Neural cell (in vitro differentiated cells): Measurements from ENCODE around the gene TIMELESS. TPM values are rescaled to one million over a fixed set of nuclear protein-coding genes. Genes with fewer than 3 reads are reported as not detected.
"Not testable (repeated sequence)": the region's sequence is repeated elsewhere in the genome, so short reads cannot be mapped to it uniquely, and the experiment has no call there.

Experiments
- H2AFZ ChIP-seq: fragments of 200-600, 300-800 bp; sonication (generic), shearing (Covaris generic); 2 replicates; pipeline ENCODE4 v1.6.0; 2014; ENCODE audit warnings: low read depth, mild to moderate bottlenecking, antibody characterized with exemption, low read length, moderate library complexity
- H3F3A ChIP-seq: fragments of 200-600 bp; shearing (Covaris generic); 2 replicates; pipeline ENCODE4 v1.6.1; 2016; ENCODE audit warnings: mild to moderate bottlenecking, moderate library complexity, mixed read lengths, antibody characterized with exemption, low read length; ENCODE audit not compliant: insufficient read depth, poor library complexity, severe bottlenecking
- H3K27ac ChIP-seq: fragments of 200-600, 300-800 bp; sonication (generic), shearing (Covaris generic); 2 replicates; pipeline ENCODE4 v1.5.1; 2014; ENCODE audit warnings: mild to moderate bottlenecking, low read length, moderate library complexity
- H3K27me3 ChIP-seq: fragments of 300-800, 200-600 bp; sonication (generic), shearing (Covaris generic); 2 replicates; pipeline ENCODE4 v1.6.0; 2014; ENCODE audit warnings: mild to moderate bottlenecking, low read depth, low read length, moderate library complexity; ENCODE audit not compliant: insufficient read depth
- H3K36me3 ChIP-seq: fragments of 300-800, 200-600 bp; sonication (generic), shearing (Covaris generic); 2 replicates; pipeline ENCODE4 v1.5.1; 2014; ENCODE audit warnings: mild to moderate bottlenecking, antibody characterized with exemption, low read length, moderate library complexity; ENCODE audit not compliant: insufficient read depth
- H3K4me2 ChIP-seq: fragments of 300-800, 200-600 bp; sonication (generic), shearing (Covaris generic); 2 replicates; pipeline ENCODE4 v1.6.0; 2014; ENCODE audit warnings: mild to moderate bottlenecking, low read length
- H3K4me3 ChIP-seq: fragments of 300-800, 200-600 bp; sonication (generic), shearing (Covaris generic); 2 replicates; pipeline ENCODE4 v1.5.1; 2014; ENCODE audit warnings: mild to moderate bottlenecking, low read length, moderate library complexity
- H3K79me2 ChIP-seq: fragments of 200-600 bp; shearing (Covaris generic); replicated peaks from 2 replicates; pipeline ENCODE4 v1.6.0; 2014; ENCODE audit warnings: mild to moderate bottlenecking, low read length, moderate library complexity; ENCODE audit not compliant: insufficient read depth
- H3K9ac ChIP-seq: fragments of 300-800, 200-600 bp; sonication (generic), shearing (Covaris generic); 2 replicates; pipeline ENCODE4 v1.6.1; 2016; ENCODE audit warnings: mild to moderate bottlenecking, low read length, mixed read lengths
- H3K9me2 ChIP-seq: fragments of 200-600 bp; shearing (Covaris generic); 2 replicates; pipeline ENCODE4 v1.6.1; 2016; ENCODE audit warnings: mild to moderate bottlenecking, low read length, mixed read lengths; ENCODE audit not compliant: insufficient read depth
- H3K9me3 ChIP-seq: fragments of 200-600, 300-800 bp; sonication (generic), shearing (Covaris generic); 2 replicates; pipeline ENCODE4 v1.6.1; 2016; ENCODE audit warnings: mild to moderate bottlenecking, mixed run types, low read length, moderate library complexity, mixed read lengths
- H4K20me1 ChIP-seq: fragments of 200-600 bp; shearing (Covaris generic); 2 replicates; pipeline ENCODE4 v1.6.1; 2016; ENCODE audit warnings: mild to moderate bottlenecking, mixed run types; ENCODE audit not compliant: insufficient read depth
- CTCF ChIP-seq: fragments of 450-650 bp; IDR thresholded peaks from 2 replicates; pipeline ENCODE4 v1.5.1; 2014; ENCODE audit warnings: antibody characterized with exemption, mild to moderate bottlenecking, moderate library complexity; ENCODE audit not compliant: poor library complexity, severe bottlenecking
- EZH2 ChIP-seq: fragments of 200-600, 300-800 bp; shearing (Covaris generic), sonication (generic); IDR thresholded peaks from 2 replicates; pipeline ENCODE4 v1.6.1; 2014; ENCODE audit warnings: antibody characterized with exemption, low read length, borderline replicate concordance, mild to moderate bottlenecking; ENCODE audit not compliant: insufficient read depth, poor library complexity, severe bottlenecking
- MXI1 ChIP-seq: fragments of 450-650 bp; conservative IDR thresholded peaks from 2 replicates; pipeline ENCODE4 v1.6.1; 2014; ENCODE audit warnings: antibody characterized with exemption, mild to moderate bottlenecking; ENCODE audit not compliant: poor library complexity, severe bottlenecking
- POLR2AphosphoS5 ChIP-seq: IDR thresholded peaks from 2 replicates; pipeline ENCODE4 v1.6.1; 2012
- RAD21 ChIP-seq: fragments of 450-650 bp; conservative IDR thresholded peaks from 2 replicates; pipeline ENCODE4 v1.6.1; 2014; ENCODE audit warnings: antibody characterized with exemption, mild to moderate bottlenecking, moderate library complexity
- REST ChIP-seq: IDR thresholded peaks from 2 replicates; pipeline ENCODE4 v1.6.1; 2012; ENCODE audit warnings: borderline replicate concordance
- SMC3 ChIP-seq: fragments of 450-650 bp; conservative IDR thresholded peaks from 2 replicates; pipeline ENCODE4 v1.6.1; 2014; ENCODE audit warnings: antibody characterized with exemption, mild to moderate bottlenecking, moderate library complexity; ENCODE audit not compliant: poor library complexity
- TAF1 ChIP-seq: IDR thresholded peaks from 2 replicates; pipeline ENCODE4 v1.6.1; 2012; ENCODE audit warnings: low read depth
- polyA plus RNA-seq: library from polyadenylated mRNA; depleted of rRNA; stranded (reverse); fragments of >200 nt; gene quantifications from 2 replicates; pipeline ENCODE4 v1.2.3, GENCODE V29; 2014

The TIMELESS gene
- polyA plus RNA-seq, 1 donor from 2014 or later, result 2.5 TPM

GRCh38 chr12:56410768-56411167 is 38.5 kb downstream of the TIMELESS start:
- Histone ChIP-seq H3K4me3 (no peak overlapping the region), H4K20me1 (no peaks in the 10 kb centered on the region), H3K9me3 (no peaks in the 10 kb centered on the region), H3K27me3 (no peaks in the 10 kb centered on the region), H3K36me3 (no peaks in the 10 kb centered on the region), H3K9me2 (no peaks in the 10 kb centered on the region), H3F3A (no peaks in the 10 kb centered on the region), H2AFZ (no peak overlapping the region), H3K79me2 (no peaks in the 10 kb centered on the region), H3K27ac (no peak overlapping the region), H3K4me2 (no peak overlapping the region), H3K9ac (no peak overlapping the region)
- TF ChIP-seq CTCF, result no peak
- no peak for TF ChIP-seq POLR2AphosphoS5

- Histone ChIP-seq H3K9me2 (no peaks in the 10 kb centered on the region), H3K9me3 (no peaks in the 10 kb centered on the region), H3F3A (no peaks in the 10 kb centered on the region), H3K4me2 (no peak overlapping the region), H3K27me3 (no peaks in the 10 kb centered on the region), H4K20me1 (no peaks in the 10 kb centered on the region), H3K4me3 (no peak overlapping the region), H3K79me2 (no peaks in the 10 kb centered on the region), H3K9ac (no peak overlapping the region), H3K36me3 (no peaks in the 10 kb centered on the region), H2AFZ (no peak overlapping the region), H3K27ac (no peak overlapping the region)
- TF ChIP-seq CTCF (no peak), RAD21 (no peak), MXI1 (no peak), EZH2 (no peak), POLR2AphosphoS5 (no peak), SMC3 (no peak), REST (no peak), TAF1 (no peak)
Observed at GRCh38 chr12:56408799-56409417, 40.3 kb downstream of the TIMELESS start.

GRCh38 chr12:56404227-56404626 is 45.0 kb downstream of the TIMELESS start:
- not testable (repeated sequence) for H3K36me3 ChIP-seq, H3K4me3 ChIP-seq, H4K20me1 ChIP-seq, H3K9me2 ChIP-seq, H3K4me2 ChIP-seq, H3K9me3 ChIP-seq, H3K27me3 ChIP-seq, H3K9ac ChIP-seq, H3F3A ChIP-seq, H2AFZ ChIP-seq, H3K27ac ChIP-seq, H3K79me2 ChIP-seq

- H2AFZ ChIP-seq, result not testable (repeated sequence)
Observed at GRCh38 chr12:56401612-56402011, 47.6 kb downstream of the TIMELESS start.

GRCh38 chr12:56401125-56401524 is 48.1 kb downstream of the TIMELESS start:
- H3K27ac ChIP-seq, H3K4me2 ChIP-seq, H3K79me2 ChIP-seq, H2AFZ ChIP-seq, H3K36me3 ChIP-seq, H3F3A ChIP-seq, H3K27me3 ChIP-seq, H4K20me1 ChIP-seq, H3K4me3 ChIP-seq, H3K9me2 ChIP-seq, H3K9ac ChIP-seq, H3K9me3 ChIP-seq: not testable (repeated sequence)

More at GRCh38 chr12:56401612-56402011, 47.6 kb downstream of the TIMELESS start:
- H3K9me2 ChIP-seq, H3K4me2 ChIP-seq, H3K79me2 ChIP-seq, H3K9me3 ChIP-seq, H4K20me1 ChIP-seq, H3K4me3 ChIP-seq, H3K27me3 ChIP-seq, H3K36me3 ChIP-seq, H3F3A ChIP-seq, H3K9ac ChIP-seq, H3K27ac ChIP-seq: not testable (repeated sequence)
